Keratinocyte (primary cell): Measurements from ENCODE around the gene ERGIC1. TPM values are rescaled to one million over a fixed set of nuclear protein-coding genes. Genes with fewer than 3 reads are reported as not detected.

Experiments
- DNase-seq: peaks from one replicate; pipeline ENCODE4 v3.0.0-alpha.2; 2011; ENCODE audit warnings: low read depth, missing footprints, low spot score
- FAIRE-seq: peaks from 2 replicates; lab custom pipeline; 2011; peaks lifted over from hg19 to GRCh38; lab: Jason Lieb, UNC
- H2AFZ ChIP-seq: 2 replicates; pipeline ENCODE4 v1.6.0; 2012; ENCODE audit warnings: low read length, control low read depth, inconsistent platforms; ENCODE audit not compliant: control insufficient read depth
- H3K27ac ChIP-seq: 2 replicates; pipeline ENCODE4 v1.5.1; 2011; ENCODE audit warnings: low read length; ENCODE audit not compliant: control insufficient read depth, insufficient read depth
- H3K27me3 ChIP-seq: 3 replicates; pipeline ENCODE4 v1.6.0; 2011; ENCODE audit warnings: low read length; ENCODE audit not compliant: control insufficient read depth, insufficient read depth; ENCODE audit errors: extremely low read depth
- H3K36me3 ChIP-seq, 2 experiments: 2 replicates in 1 of 2; 3 replicates in 1 of 2; pipeline ENCODE4 v1.5.1; 2011; ENCODE audit warnings: low read length in 2 of 2, mild to moderate bottlenecking in 1 of 2; ENCODE audit not compliant: control insufficient read depth in 2 of 2, insufficient read depth in 2 of 2; ENCODE audit errors: extremely low read depth in 1 of 2
- H3K4me1 ChIP-seq: 3 replicates; pipeline ENCODE4 v1.5.1; 2011; ENCODE audit warnings: low read length; ENCODE audit not compliant: control insufficient read depth, insufficient read depth; ENCODE audit errors: extremely low read depth
- H3K4me2 ChIP-seq: 3 replicates; pipeline ENCODE4 v1.6.0; 2011; ENCODE audit warnings: low read depth, low read length; ENCODE audit not compliant: control insufficient read depth, insufficient read depth; ENCODE audit errors: extremely low read depth
- H3K4me3 ChIP-seq, 3 experiments: fragments of 200-600 bp in 1 of 3; sonication (generic) in 1 of 3; 2 replicates in 2 of 3; 3 replicates in 1 of 3; pipeline ENCODE4 v1.5.1; 2011 to 2016; ENCODE audit warnings: low read length in 3 of 3, mild to moderate bottlenecking in 3 of 3, control low read depth in 2 of 3, inconsistent platforms in 1 of 3, low read depth in 1 of 3, mixed read lengths in 1 of 3, mixed run types in 1 of 3, moderate library complexity in 1 of 3; ENCODE audit not compliant: control insufficient read depth in 2 of 3, insufficient read depth in 2 of 3; ENCODE audit errors: extremely low read depth in 1 of 3
- H3K79me2 ChIP-seq: 2 replicates; pipeline ENCODE4 v1.6.0; 2012; ENCODE audit warnings: low read length; ENCODE audit not compliant: control insufficient read depth, insufficient read depth
- H3K9ac ChIP-seq: 3 replicates; pipeline ENCODE4 v1.6.0; 2011; ENCODE audit warnings: low read length; ENCODE audit not compliant: control insufficient read depth, insufficient read depth; ENCODE audit errors: extremely low read depth
- H3K9me1 ChIP-seq: 3 replicates; pipeline ENCODE4 v1.6.0; 2011; ENCODE audit warnings: low read length; ENCODE audit not compliant: control insufficient read depth, insufficient read depth; ENCODE audit errors: extremely low read depth
- H3K9me3 ChIP-seq: 2 replicates; pipeline ENCODE4 v1.5.1; 2012; ENCODE audit warnings: low read depth, low read length; ENCODE audit not compliant: control insufficient read depth
- H4K20me1 ChIP-seq: 3 replicates; pipeline ENCODE4 v1.6.0; 2011; ENCODE audit warnings: low read length; ENCODE audit not compliant: control insufficient read depth, insufficient read depth; ENCODE audit errors: extremely low read depth
- CTCF ChIP-seq, 3 experiments: IDR thresholded peaks in 1 of 3; conservative IDR thresholded peaks in 1 of 3; optimal IDR thresholded peaks in 1 of 3; 2 replicates in 2 of 3; 3 replicates in 1 of 3; pipeline versions ENCODE3 to v1.5.1; 2011; ENCODE audit warnings: low read length in 3 of 3, mild to moderate bottlenecking in 3 of 3, moderate library complexity in 2 of 3, control low read depth in 1 of 3, inconsistent platforms in 1 of 3; ENCODE audit not compliant: insufficient read depth in 2 of 3; ENCODE audit errors: extremely low read depth in 1 of 3
- EZH2 ChIP-seq: IDR thresholded peaks from one replicate; pipeline ENCODE4 v1.6.1; 2012; ENCODE audit warnings: inconsistent platforms, mild to moderate bottlenecking, low read length, moderate library complexity
- dilution Hi-C: fragments of 300-500 bp; cut with MboI; formaldehyde crosslinking; loops from one replicate; pipeline ENCODE4 v1.7.0; 2020; ENCODE audit warnings: low sequenced_read_pairs; ENCODE audit not compliant: extremely low pct_ligation_motif_present
- polyA plus RNA-seq, 5 experiments: library from polyadenylated mRNA; depleted of rRNA in 3 of 5; stranded (reverse) in 3 of 5; stranded (forward) in 1 of 5; unstranded in 1 of 5; fragments of >200 nt; gene quantifications; 1 replicate in 1 of 5; 2 replicates in 3 of 5; 3 replicates in 1 of 5; pipeline versions ENCODE4 v1.2.1 to v1.2.3, GENCODE V29; 2011 to 2012; ENCODE audit warnings: missing spikeins in 2 of 5, low read depth in 1 of 5, low replicate concordance in 1 of 5

ERGIC1 gene
- polyA plus RNA-seq, 1 donor (not counting 4 experiments of a cell fraction or from before 2014, with no cell fraction given) = 93.4 TPM

GRCh38 chr5:172875505-172876279, 41.6 kb downstream of the ERGIC1 start:
- no peaks in the 10 kb centered on the region for H4K20me1 ChIP-seq
- H3K9me1 ChIP-seq = no peaks in the 10 kb centered on the region
- H3K79me2 ChIP-seq = peaks cover 16% of the 10 kb centered on the region
- no peak overlapping the region for H2AFZ ChIP-seq
- no peak for DNase-seq
- FAIRE-seq = peak; percentile 20
- no peaks in the 10 kb centered on the region for H3K9me3 ChIP-seq
- H3K27ac ChIP-seq = no peak overlapping the region
- H3K27me3 ChIP-seq = no peaks in the 10 kb centered on the region
- H3K9ac ChIP-seq = no peak overlapping the region
- peaks cover 0 to 4% of the 10 kb centered on the region in 2 experiments for H3K36me3 ChIP-seq
- TF ChIP-seq CTCF (optimal IDR thresholded peaks at IDR 0.05 in 1 of 3, IDR thresholded peaks at IDR 0.05 in 1 of 3, conservative IDR thresholded peaks at IDR 0.05 in 1 of 3; ENCODE audit: extremely low read depth in 1 of 3, insufficient read depth in 2 of 3, low read length in 3 of 3) (no peak), EZH2 (no peak)
- H3K4me2 ChIP-seq = no peak overlapping the region
- H3K4me3 ChIP-seq = no peak overlapping the region
- peaks cover 25% of the 10 kb centered on the region for H3K4me1 ChIP-seq
- dilution Hi-C loops = no loop called here

GRCh38 chr5:172876578-172876977, 42.5 kb downstream of the ERGIC1 start:
- H3K79me2 ChIP-seq = peaks cover 16% of the 10 kb centered on the region
- H3K4me2 ChIP-seq = no peak overlapping the region
- no peaks in the 10 kb centered on the region for H3K9me3 ChIP-seq
- H3K27ac ChIP-seq = no peak overlapping the region
- peaks cover 0 to 4% of the 10 kb centered on the region in 2 experiments for H3K36me3 ChIP-seq
- no peak overlapping the region for H2AFZ ChIP-seq
- dilution Hi-C loops = no loop called here
- peaks cover 16% of the 10 kb centered on the region for H3K4me1 ChIP-seq
- no peaks in the 10 kb centered on the region for H3K9me1 ChIP-seq
- TF ChIP-seq EZH2 = no peak
- no peak for TF ChIP-seq CTCF (optimal IDR thresholded peaks at IDR 0.05 in 1 of 3, IDR thresholded peaks at IDR 0.05 in 1 of 3, conservative IDR thresholded peaks at IDR 0.05 in 1 of 3; ENCODE audit: extremely low read depth in 1 of 3, insufficient read depth in 2 of 3, low read length in 3 of 3)
- H4K20me1 ChIP-seq = no peaks in the 10 kb centered on the region
- no peaks in the 10 kb centered on the region for H3K27me3 ChIP-seq
- FAIRE-seq = no peak
- no peak for DNase-seq
- no peak overlapping the region for H3K4me3 ChIP-seq
- H3K9ac ChIP-seq = no peak overlapping the region
